B cell (primary cell): ENCODE results near the gene LMBRD1.

Experiments used
- EZH2 ChIP-seq: IDR thresholded peaks from 2 replicates; pipeline ENCODE4 v1.6.1; 2012; ENCODE audit warnings: borderline replicate concordance, low read depth, mild to moderate bottlenecking, moderate library complexity, low read length; ENCODE audit not compliant: insufficient read depth, poor library complexity, severe bottlenecking
- TF ChIP-seq, protein P1 (sequence below): fragments of 200-600 bp; IDR thresholded peaks from one replicate; pipeline ENCODE4 v1.8.0; 2022; ENCODE audit warnings: antibody characterized with exemption, mild to moderate bottlenecking

DNA sequence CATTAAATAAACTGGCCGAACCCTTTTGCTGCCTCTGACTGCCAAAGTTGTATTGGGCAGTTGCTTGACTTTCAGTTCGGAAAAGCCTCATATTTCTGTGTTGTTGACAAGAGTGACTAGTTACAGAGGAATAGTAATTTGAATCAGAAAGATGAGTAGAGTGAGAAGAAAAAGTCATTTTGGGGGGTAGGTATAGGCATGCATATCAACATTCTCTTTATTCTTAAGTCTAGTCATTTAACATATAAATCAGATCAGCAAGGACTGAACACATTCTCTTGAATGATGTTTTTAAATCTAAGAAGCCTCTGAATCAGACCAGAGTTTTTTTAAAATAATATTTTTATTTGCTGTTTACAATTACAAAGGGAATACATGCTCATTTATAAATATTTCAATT, 4.9 kb upstream of the LMBRD1 start:
- no peak for TF ChIP-seq EZH2
- TF ChIP-seq, protein P1, sequence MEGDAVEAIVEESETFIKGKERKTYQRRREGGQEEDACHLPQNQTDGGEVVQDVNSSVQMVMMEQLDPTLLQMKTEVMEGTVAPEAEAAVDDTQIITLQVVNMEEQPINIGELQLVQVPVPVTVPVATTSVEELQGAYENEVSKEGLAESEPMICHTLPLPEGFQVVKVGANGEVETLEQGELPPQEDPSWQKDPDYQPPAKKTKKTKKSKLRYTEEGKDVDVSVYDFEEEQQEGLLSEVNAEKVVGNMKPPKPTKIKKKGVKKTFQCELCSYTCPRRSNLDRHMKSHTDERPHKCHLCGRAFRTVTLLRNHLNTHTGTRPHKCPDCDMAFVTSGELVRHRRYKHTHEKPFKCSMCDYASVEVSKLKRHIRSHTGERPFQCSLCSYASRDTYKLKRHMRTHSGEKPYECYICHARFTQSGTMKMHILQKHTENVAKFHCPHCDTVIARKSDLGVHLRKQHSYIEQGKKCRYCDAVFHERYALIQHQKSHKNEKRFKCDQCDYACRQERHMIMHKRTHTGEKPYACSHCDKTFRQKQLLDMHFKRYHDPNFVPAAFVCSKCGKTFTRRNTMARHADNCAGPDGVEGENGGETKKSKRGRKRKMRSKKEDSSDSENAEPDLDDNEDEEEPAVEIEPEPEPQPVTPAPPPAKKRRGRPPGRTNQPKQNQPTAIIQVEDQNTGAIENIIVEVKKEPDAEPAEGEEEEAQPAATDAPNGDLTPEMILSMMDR: no peak
